Liver (tissue), 9 donors: ENCODE measurements around the gene IGF2. TPM values are rescaled to one million over a fixed set of nuclear protein-coding genes. Genes with fewer than 3 reads are reported as not detected.

Experiments
- DNase-seq: peaks from one replicate; pipeline ENCODE4 v3.0.0-alpha.2; 2017; ENCODE audit warnings: low spot score
- H3K27ac ChIP-seq, 2 donors: one replicate each; pipeline ENCODE4 v1.7.0; 2013; ENCODE audit warnings: inconsistent platforms in 2 of 2, low read length in 2 of 2, control low read depth in 1 of 2, low read depth in 1 of 2, mild to moderate bottlenecking in 1 of 2
- H3K27me3 ChIP-seq, 4 donors: one replicate each; pipeline versions ENCODE4 v1.6.1 to v1.7.0; 2013; ENCODE audit warnings: low read length in 3 of 4, inconsistent platforms in 1 of 4, mild to moderate bottlenecking in 1 of 4, moderate library complexity in 1 of 4; ENCODE audit not compliant: control insufficient read depth in 4 of 4, insufficient read depth in 4 of 4
- H3K36me3 ChIP-seq, 4 donors: one replicate each; pipeline versions ENCODE4 v1.6.1 to v1.7.0; 2013; ENCODE audit warnings: low read length in 3 of 4, mild to moderate bottlenecking in 3 of 4, low read depth in 1 of 4, moderate library complexity in 1 of 4; ENCODE audit not compliant: control insufficient read depth in 4 of 4, insufficient read depth in 3 of 4
- H3K4me1 ChIP-seq, 4 donors: one replicate each; pipeline versions ENCODE4 v1.6.1 to v1.7.0; 2013; ENCODE audit warnings: low read length in 3 of 4, mild to moderate bottlenecking in 3 of 4, moderate library complexity in 1 of 4; ENCODE audit not compliant: control insufficient read depth in 4 of 4, insufficient read depth in 4 of 4
- H3K4me3 ChIP-seq, 3 donors: one replicate each; pipeline versions ENCODE4 v1.6.1 to v1.7.0; 2013; ENCODE audit warnings: low read length in 3 of 3, control low read depth in 1 of 3, low read depth in 1 of 3, mild to moderate bottlenecking in 1 of 3
- H3K9ac ChIP-seq, 2 donors: one replicate each; pipeline ENCODE4 v1.7.0; 2013; ENCODE audit warnings: low read length in 2 of 2, mild to moderate bottlenecking in 2 of 2, moderate library complexity in 2 of 2, control low read depth in 1 of 2, low read depth in 1 of 2
- H3K9me3 ChIP-seq, 4 donors: one replicate each; pipeline versions ENCODE4 v1.6.1 to v1.7.0; 2013; ENCODE audit warnings: low read length in 3 of 4; ENCODE audit not compliant: control insufficient read depth in 4 of 4
- CTCF ChIP-seq: fragments of 150-350 bp; IDR thresholded peaks from 2 replicates; pipeline ENCODE4 v1.5.1; 2017; ENCODE audit warnings: improper control_type of control experiment, low read depth, low read length; ENCODE audit not compliant: missing input control
- EGR1 ChIP-seq, 2 donors: IDR thresholded peaks; 2 replicates each; pipeline ENCODE4 v1.6.1; 2016 to 2018; ENCODE audit warnings: antibody characterized with exemption in 2 of 2, low read depth in 2 of 2
- FOXA2 ChIP-seq: IDR thresholded peaks from 2 replicates; pipeline ENCODE4 v1.6.1; 2016; ENCODE audit warnings: antibody characterized with exemption
- GABPA ChIP-seq, 2 donors: IDR thresholded peaks in 1 of 2; conservative IDR thresholded peaks in 1 of 2; 2 replicates each; pipeline ENCODE4 v1.6.1; 2016; ENCODE audit warnings: antibody characterized with exemption in 2 of 2, mild to moderate bottlenecking in 1 of 2, moderate library complexity in 1 of 2
- HNF4A ChIP-seq, 2 donors: conservative IDR thresholded peaks; 2 replicates each; pipeline ENCODE4 v1.6.1; 2016; ENCODE audit warnings: antibody characterized with exemption in 2 of 2, mild to moderate bottlenecking in 2 of 2
- RAD21 ChIP-seq, 2 donors: IDR thresholded peaks; 2 replicates each; pipeline ENCODE4 v1.6.1; 2016; ENCODE audit warnings: antibody characterized with exemption in 2 of 2, mild to moderate bottlenecking in 2 of 2
- RXRA ChIP-seq, 2 donors: IDR thresholded peaks; 2 replicates each; pipeline ENCODE4 v1.6.1; 2017 to 2018; ENCODE audit warnings: antibody characterized with exemption in 2 of 2, mild to moderate bottlenecking in 1 of 2
- SP1 ChIP-seq: IDR thresholded peaks from 2 replicates; pipeline ENCODE4 v1.6.1; 2018; ENCODE audit warnings: antibody characterized with exemption, mild to moderate bottlenecking
- TAF1 ChIP-seq: conservative IDR thresholded peaks from 2 replicates; pipeline ENCODE4 v1.6.1; 2016; ENCODE audit warnings: antibody characterized with exemption, mild to moderate bottlenecking
- YY1 ChIP-seq: IDR thresholded peaks from 2 replicates; pipeline ENCODE4 v1.6.1; 2016; ENCODE audit warnings: antibody characterized with exemption, mild to moderate bottlenecking
- WGBS: extraction: QIAGEN DNeasy Blood & Tissue Kit; methylation state at CpG from one replicate; pipeline ENCODE4 v1.1.7; 2013; 5-methylcytosine and 5-hydroxymethylcytosine counted together
- polyA plus RNA-seq, 2 donors: library from polyadenylated mRNA; stranded (reverse) in 1 of 2; unstranded in 1 of 2; fragments of 200-250 nt in 1 of 2; fragments of >200 nt in 1 of 2; fragmentation: Nextera tagmentation in 1 of 2; extraction: Ambion mirVana in 1 of 2; gene quantifications; one replicate each; pipeline versions ENCODE4 v1.2.1 to v1.2.3, GENCODE V29; 2013 to 2015
- total RNA-seq, 2 donors: library from RNA; depleted of rRNA; stranded (reverse); fragments of >200 nt; gene quantifications; one replicate each; pipeline ENCODE4 v1.2.3, GENCODE V29; 2014
- TF ChIP-seq, protein P1 (sequence below): IDR thresholded peaks from 2 replicates; pipeline ENCODE4 v1.6.1; 2016; ENCODE audit warnings: antibody characterized with exemption, mild to moderate bottlenecking
- donor health status: healthy.
- donor health status: healthy.
- donor health status: healthy.
- donor health status: healthy.
- donor health status: healthy.

IGF2 gene
- total and polyA plus RNA-seq, 4 donors = 70.5 to 1,440 (median 192) TPM

GRCh38 chr11:2093575-2094353 lies 45.4 kb downstream of the IGF2 start:
- Histone ChIP-seq H3K36me3 (no peaks in the 10 kb centered on the region), H3K27ac (peak overlapping the region in 1 of 2 donors; percentile 31), H3K27me3 (no peaks in the 10 kb centered on the region), H3K4me1 (peaks cover 11 to 35% (median 27%) of the 10 kb centered on the region in 4 donors), H3K9me3 (no peaks in the 10 kb centered on the region), H3K4me3 (no peak overlapping the region), H3K9ac (no peak overlapping the region)
- DNase-seq = peak; percentile 32
- WGBS = 60% methylated on average over 18 of the region's 18 CpGs
- TF ChIP-seq RXRA (IDR thresholded peaks at IDR 0.05) (peak in 1 of 2 donors; percentile 40), EGR1 (IDR thresholded peaks at IDR 0.05; ENCODE audit: low read depth in 2 of 2) (peak; percentile 56 to 77), HNF4A (conservative IDR thresholded peaks at IDR 0.05) (peak in 1 of 2 donors; percentile 34), FOXA2 (no peak)

DNA sequence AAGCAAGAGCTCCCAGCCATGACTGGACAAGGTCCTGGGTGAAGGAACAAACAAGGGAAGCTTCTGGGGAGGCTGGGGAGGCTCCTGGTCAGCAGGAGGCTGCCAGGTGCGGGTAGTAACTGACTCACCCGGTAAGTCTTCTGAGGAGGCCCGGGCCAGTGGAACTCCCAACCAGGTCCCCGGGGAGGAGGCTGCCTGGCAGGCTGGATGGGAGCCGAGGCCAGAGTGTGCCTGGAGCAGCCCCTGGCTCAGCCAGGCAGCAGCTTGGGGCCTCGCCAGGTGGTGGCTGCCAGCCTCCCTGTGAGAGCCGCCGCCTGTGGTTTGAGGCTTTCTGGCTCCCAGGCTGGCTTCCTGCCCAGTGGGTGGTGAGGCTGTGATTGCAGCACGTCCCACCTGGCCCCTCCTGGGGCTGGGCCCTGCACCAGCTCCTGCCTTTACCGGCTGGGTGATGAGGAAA lies 46.2 kb downstream of the IGF2 start:
- H3K27me3 ChIP-seq = no peaks in the 10 kb centered on the region
- 18% methylated on average over 10 of the region's 10 CpGs for WGBS

More for the DNA sequence above, 46.2 kb downstream of the IGF2 start:
- no peak overlapping the region for H3K4me3 ChIP-seq
- TF ChIP-seq RAD21 (IDR thresholded peaks at IDR 0.05) = peak in 1 of 2 donors; percentile 55
- peak; percentile 5 for TF ChIP-seq CTCF
- TF ChIP-seq, protein P1, sequence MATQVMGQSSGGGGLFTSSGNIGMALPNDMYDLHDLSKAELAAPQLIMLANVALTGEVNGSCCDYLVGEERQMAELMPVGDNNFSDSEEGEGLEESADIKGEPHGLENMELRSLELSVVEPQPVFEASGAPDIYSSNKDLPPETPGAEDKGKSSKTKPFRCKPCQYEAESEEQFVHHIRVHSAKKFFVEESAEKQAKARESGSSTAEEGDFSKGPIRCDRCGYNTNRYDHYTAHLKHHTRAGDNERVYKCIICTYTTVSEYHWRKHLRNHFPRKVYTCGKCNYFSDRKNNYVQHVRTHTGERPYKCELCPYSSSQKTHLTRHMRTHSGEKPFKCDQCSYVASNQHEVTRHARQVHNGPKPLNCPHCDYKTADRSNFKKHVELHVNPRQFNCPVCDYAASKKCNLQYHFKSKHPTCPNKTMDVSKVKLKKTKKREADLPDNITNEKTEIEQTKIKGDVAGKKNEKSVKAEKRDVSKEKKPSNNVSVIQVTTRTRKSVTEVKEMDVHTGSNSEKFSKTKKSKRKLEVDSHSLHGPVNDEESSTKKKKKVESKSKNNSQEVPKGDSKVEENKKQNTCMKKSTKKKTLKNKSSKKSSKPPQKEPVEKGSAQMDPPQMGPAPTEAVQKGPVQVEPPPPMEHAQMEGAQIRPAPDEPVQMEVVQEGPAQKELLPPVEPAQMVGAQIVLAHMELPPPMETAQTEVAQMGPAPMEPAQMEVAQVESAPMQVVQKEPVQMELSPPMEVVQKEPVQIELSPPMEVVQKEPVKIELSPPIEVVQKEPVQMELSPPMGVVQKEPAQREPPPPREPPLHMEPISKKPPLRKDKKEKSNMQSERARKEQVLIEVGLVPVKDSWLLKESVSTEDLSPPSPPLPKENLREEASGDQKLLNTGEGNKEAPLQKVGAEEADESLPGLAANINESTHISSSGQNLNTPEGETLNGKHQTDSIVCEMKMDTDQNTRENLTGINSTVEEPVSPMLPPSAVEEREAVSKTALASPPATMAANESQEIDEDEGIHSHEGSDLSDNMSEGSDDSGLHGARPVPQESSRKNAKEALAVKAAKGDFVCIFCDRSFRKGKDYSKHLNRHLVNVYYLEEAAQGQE = no peak
- TF ChIP-seq YY1 = no peak
- peak; percentile 40 to 43 for TF ChIP-seq HNF4A (conservative IDR thresholded peaks at IDR 0.05)
- peak in 1 of 2 donors; percentile 48 for TF ChIP-seq RXRA (IDR thresholded peaks at IDR 0.05)
- peak; percentile 57 for TF ChIP-seq SP1
- TF ChIP-seq TAF1 = no peak
- TF ChIP-seq FOXA2 = no peak
- no peak for TF ChIP-seq GABPA (IDR thresholded peaks at IDR 0.05 in 1 of 2, conservative IDR thresholded peaks at IDR 0.05 in 1 of 2)
- H3K9me3 ChIP-seq = no peaks in the 10 kb centered on the region
- H3K9ac ChIP-seq = no peak overlapping the region
- no peak overlapping the region for H3K27ac ChIP-seq
- no peaks in the 10 kb centered on the region for H3K36me3 ChIP-seq
- peak; percentile 52 for DNase-seq
- peaks cover 11 to 33% (median 26%) of the 10 kb centered on the region in 4 donors for H3K4me1 ChIP-seq
